HFFc6 (cell line): Measurements from ENCODE around the gene OR5AR1. TPM values are rescaled to one million over a fixed set of nuclear protein-coding genes. Genes with fewer than 3 reads are reported as not detected.

Source experiments
- DNase-seq: peaks from one replicate; pipeline ENCODE4 v3.0.0-alpha.2; 2018
- H3K27ac Mint-ChIP-seq: 2 replicates; pipeline ENCODE4 v1.8.0; 2020; ENCODE audit warnings: mild to moderate bottlenecking, mixed read lengths
- H3K27me3 Mint-ChIP-seq: 2 replicates; pipeline ENCODE4 v1.8.0; 2021; ENCODE audit warnings: mild to moderate bottlenecking, moderate library complexity, mixed read lengths; ENCODE audit not compliant: insufficient read depth
- H3K36me3 Mint-ChIP-seq: 2 replicates; pipeline ENCODE4 v1.8.0; 2021; ENCODE audit warnings: low read depth, mixed read lengths
- H3K4me1 Mint-ChIP-seq: 2 replicates; pipeline ENCODE4 v1.8.0; 2020; ENCODE audit warnings: low read depth, mixed read lengths
- H3K4me3 Mint-ChIP-seq: 2 replicates; pipeline ENCODE4 v1.8.0; 2020; ENCODE audit warnings: mild to moderate bottlenecking, moderate library complexity, mixed read lengths
- H3K9me3 Mint-ChIP-seq: 2 replicates; pipeline ENCODE4 v1.8.0; 2020; ENCODE audit warnings: mild to moderate bottlenecking, mixed read lengths
- total RNA-seq, 6 experiments: library from RNA; stranded (reverse); fragmentation: NEBNext Ultra II Directional; extraction: Animal tissue kit (Norgen Biotek cat#: 25700); gene quantifications; 2 replicates in 1 of 6; 3 replicates in 5 of 6; pipeline ENCODE4 v1.2.3, GENCODE V29; 2021
- TF ChIP-seq, protein P1 (sequence below): fragments of 200-600 bp; sonication (generic); IDR thresholded peaks from 2 replicates; pipeline ENCODE4 v1.5.0; 2021; ENCODE audit warnings: antibody characterized with exemption, mild to moderate bottlenecking

Gene OR5AR1
- total RNA-seq, 6 experiments from 2014 or later = not detected

- Mint-ChIP-seq H3K4me1 (no peaks in the 10 kb centered on the region), H3K27me3 (no peaks in the 10 kb centered on the region), H3K36me3 (no peaks in the 10 kb centered on the region), H3K4me3 (no peak within 1 kb of the TSS), H3K27ac (no peak within 1 kb of the TSS), H3K9me3 (peaks cover 26% of the 10 kb centered on the region)
- TF ChIP-seq, protein P1, sequence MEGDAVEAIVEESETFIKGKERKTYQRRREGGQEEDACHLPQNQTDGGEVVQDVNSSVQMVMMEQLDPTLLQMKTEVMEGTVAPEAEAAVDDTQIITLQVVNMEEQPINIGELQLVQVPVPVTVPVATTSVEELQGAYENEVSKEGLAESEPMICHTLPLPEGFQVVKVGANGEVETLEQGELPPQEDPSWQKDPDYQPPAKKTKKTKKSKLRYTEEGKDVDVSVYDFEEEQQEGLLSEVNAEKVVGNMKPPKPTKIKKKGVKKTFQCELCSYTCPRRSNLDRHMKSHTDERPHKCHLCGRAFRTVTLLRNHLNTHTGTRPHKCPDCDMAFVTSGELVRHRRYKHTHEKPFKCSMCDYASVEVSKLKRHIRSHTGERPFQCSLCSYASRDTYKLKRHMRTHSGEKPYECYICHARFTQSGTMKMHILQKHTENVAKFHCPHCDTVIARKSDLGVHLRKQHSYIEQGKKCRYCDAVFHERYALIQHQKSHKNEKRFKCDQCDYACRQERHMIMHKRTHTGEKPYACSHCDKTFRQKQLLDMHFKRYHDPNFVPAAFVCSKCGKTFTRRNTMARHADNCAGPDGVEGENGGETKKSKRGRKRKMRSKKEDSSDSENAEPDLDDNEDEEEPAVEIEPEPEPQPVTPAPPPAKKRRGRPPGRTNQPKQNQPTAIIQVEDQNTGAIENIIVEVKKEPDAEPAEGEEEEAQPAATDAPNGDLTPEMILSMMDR = no peak
- no peak for DNase-seq
These were observed 35.3 kb downstream of the OR5AR1 start, which contains the start of gene OR9G1 for GRCh38 chr11:56698795-56699194. Gene OR9G1, plus strand, starts transcription at chr11:56699095. Its CDS starts 1,293 bp downstream, at chr11:56700388.

GRCh38 chr11:56700242-56700913, 36.9 kb downstream of the OR5AR1 start:
- DNase-seq = no peak
- Mint-ChIP-seq H3K27ac (no peak overlapping the region), H3K36me3 (no peaks in the 10 kb centered on the region), H3K9me3 (peaks cover 25% of the 10 kb centered on the region), H3K4me1 (no peaks in the 10 kb centered on the region), H3K4me3 (no peak overlapping the region), H3K27me3 (no peaks in the 10 kb centered on the region)
- TF ChIP-seq, protein P1 = no peak

DNA sequence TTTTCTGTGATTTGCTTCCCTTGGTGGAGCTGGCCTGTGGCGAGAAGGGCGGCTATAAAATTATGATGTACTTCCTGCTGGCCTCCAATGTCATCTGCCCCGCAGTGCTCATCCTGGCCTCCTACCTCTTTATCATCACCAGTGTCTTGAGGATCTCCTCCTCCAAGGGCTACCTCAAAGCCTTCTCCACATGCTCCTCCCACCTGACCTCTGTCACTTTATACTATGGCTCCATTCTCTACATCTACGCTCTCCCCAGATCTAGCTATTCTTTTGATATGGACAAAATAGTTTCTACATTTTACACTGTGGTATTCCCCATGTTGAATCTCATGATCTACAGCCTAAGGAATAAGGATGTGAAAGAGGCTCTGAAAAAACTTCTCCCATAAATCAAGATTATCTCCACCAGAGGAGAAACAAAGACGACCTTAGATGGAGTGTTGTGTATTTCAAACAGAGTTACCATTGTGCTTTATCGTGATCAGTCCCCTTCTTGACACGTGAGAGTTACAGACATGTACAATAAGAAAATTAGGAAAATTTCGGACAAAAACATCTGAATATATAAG, 37.5 kb downstream of the OR5AR1 start:
- Mint-ChIP-seq H3K36me3 (no peaks in the 10 kb centered on the region), H3K4me1 (no peaks in the 10 kb centered on the region), H3K9me3 (peaks cover 31% of the 10 kb centered on the region), H3K4me3 (no peak overlapping the region), H3K27me3 (no peaks in the 10 kb centered on the region), H3K27ac (no peak overlapping the region)
- TF ChIP-seq, protein P1 = no peak
- no peak for DNase-seq

DNA sequence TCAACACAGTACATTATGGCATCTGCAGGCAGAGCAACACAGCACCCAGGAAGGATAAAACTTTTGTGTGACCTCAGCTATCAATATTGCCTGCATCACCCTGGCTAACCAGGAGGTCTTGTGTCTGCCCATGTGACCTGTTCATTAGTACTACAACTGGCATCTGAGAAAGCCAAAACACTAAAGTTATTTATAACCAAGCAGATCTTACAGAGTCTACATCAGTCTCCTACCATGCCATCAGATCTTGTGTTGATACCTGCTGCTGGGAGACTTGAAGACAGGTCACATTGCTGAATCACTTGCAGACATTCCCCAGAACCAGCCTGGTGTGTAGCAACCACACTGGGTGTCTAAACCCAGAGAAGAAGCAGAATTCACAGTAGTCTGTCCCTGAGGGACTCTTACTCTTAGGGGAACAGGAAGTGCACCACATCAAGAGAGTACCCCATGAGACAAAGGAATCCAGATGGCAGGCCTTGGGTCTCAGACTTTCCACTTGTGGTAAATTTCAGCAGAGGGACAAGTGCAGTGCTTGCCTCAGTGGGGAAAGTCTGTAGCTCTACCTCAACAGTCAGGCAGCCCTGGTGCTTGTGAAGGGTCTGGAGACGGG, 42.4 kb downstream of the OR5AR1 start:
- no peak overlapping the region for H3K27ac Mint-ChIP-seq
- no peaks in the 10 kb centered on the region for H3K27me3 Mint-ChIP-seq
- no peaks in the 10 kb centered on the region for H3K36me3 Mint-ChIP-seq
- TF ChIP-seq, protein P1 = no peak
- no peak for DNase-seq
- no peak overlapping the region for H3K4me3 Mint-ChIP-seq
- peaks cover 45% of the 10 kb centered on the region for H3K9me3 Mint-ChIP-seq
- H3K4me1 Mint-ChIP-seq = no peaks in the 10 kb centered on the region

- H3K27me3 Mint-ChIP-seq = no peaks in the 10 kb centered on the region
- H3K4me1 Mint-ChIP-seq = no peaks in the 10 kb centered on the region
- H3K4me3 Mint-ChIP-seq = no peak overlapping the region
- no peak overlapping the region for H3K27ac Mint-ChIP-seq
- peaks cover 47% of the 10 kb centered on the region for H3K9me3 Mint-ChIP-seq
- DNase-seq = no peak
- H3K36me3 Mint-ChIP-seq = no peaks in the 10 kb centered on the region
- TF ChIP-seq, protein P1 = no peak
These were observed 43.0 kb downstream of the OR5AR1 start for GRCh38 chr11:56706486-56706885.
